Measurements from ENCODE around the gene EPHB1. TPM values are rescaled to one million over a fixed set of nuclear protein-coding genes. Genes with fewer than 3 reads are reported as not detected.

Gene EPHB1
- polyA plus RNA-seq, 1 experiment: 0.11 TPM

- H3K9me3 ChIP-seq (ENCODE audit: control insufficient read depth, insufficient read depth, low read length): no peaks in the 10 kb centered on the region
- no peak overlapping the region for H3K4me3 ChIP-seq (ENCODE audit: low read depth, low read length)
- TF ChIP-seq, protein P1, sequence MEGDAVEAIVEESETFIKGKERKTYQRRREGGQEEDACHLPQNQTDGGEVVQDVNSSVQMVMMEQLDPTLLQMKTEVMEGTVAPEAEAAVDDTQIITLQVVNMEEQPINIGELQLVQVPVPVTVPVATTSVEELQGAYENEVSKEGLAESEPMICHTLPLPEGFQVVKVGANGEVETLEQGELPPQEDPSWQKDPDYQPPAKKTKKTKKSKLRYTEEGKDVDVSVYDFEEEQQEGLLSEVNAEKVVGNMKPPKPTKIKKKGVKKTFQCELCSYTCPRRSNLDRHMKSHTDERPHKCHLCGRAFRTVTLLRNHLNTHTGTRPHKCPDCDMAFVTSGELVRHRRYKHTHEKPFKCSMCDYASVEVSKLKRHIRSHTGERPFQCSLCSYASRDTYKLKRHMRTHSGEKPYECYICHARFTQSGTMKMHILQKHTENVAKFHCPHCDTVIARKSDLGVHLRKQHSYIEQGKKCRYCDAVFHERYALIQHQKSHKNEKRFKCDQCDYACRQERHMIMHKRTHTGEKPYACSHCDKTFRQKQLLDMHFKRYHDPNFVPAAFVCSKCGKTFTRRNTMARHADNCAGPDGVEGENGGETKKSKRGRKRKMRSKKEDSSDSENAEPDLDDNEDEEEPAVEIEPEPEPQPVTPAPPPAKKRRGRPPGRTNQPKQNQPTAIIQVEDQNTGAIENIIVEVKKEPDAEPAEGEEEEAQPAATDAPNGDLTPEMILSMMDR (IDR thresholded peaks at IDR 0.05; ENCODE audit: low read depth, low read length): no peak
- no peaks in the 10 kb centered on the region for H3K27me3 ChIP-seq (ENCODE audit: control insufficient read depth, insufficient read depth, low read length)
- no peak overlapping the region for H3K27ac ChIP-seq (ENCODE audit: low read depth, low read length)
- no peak for DNase-seq (ENCODE audit: low read depth, low spot score)
- POLR2A ChIA-PET: no interaction called here
- CTCF ChIA-PET: interaction anchor here (0.6 kb wide), 1 partner anchor 330 kb away, joined by 3 read pairs; no protein-coding TSS in a partner anchor
Observed at GRCh38 chr3:134922101-134922500, 127.0 kb downstream of the EPHB1 start.

GRCh38 chr3:134922866-134923265 lies 127.8 kb downstream of the EPHB1 start:
- Histone ChIP-seq H3K9me3 (ENCODE audit: control insufficient read depth, insufficient read depth, low read length) (no peaks in the 10 kb centered on the region), H3K4me3 (ENCODE audit: low read depth, low read length) (no peak overlapping the region), H3K27me3 (ENCODE audit: control insufficient read depth, insufficient read depth, low read length) (no peaks in the 10 kb centered on the region), H3K27ac (ENCODE audit: low read depth, low read length) (no peak overlapping the region)
- ChIA-PET CTCF (no interaction called here), POLR2A (no interaction called here)
- no peak for DNase-seq (ENCODE audit: low read depth, low spot score)
- TF ChIP-seq, protein P1 (IDR thresholded peaks at IDR 0.05; ENCODE audit: low read depth, low read length): no peak

DNA sequence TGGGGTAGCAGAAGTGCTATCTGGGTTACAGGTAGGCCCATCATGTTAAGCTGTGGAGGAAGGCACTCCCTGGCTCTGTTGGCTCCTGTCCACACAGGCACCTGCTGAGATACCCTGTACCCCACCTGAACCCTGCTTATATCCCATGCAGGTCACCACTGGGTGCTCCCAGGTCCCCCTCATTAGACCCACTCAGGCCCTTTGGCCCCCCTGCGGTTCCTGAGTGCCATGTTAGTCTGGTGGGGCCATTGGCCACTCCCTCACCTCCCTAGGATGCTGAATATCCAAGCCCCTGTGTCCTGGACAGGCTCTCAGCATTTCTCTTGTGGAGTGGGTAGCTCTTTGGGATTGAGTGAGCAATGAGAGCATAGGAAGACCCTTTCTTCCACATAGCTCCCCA lies 128.2 kb downstream of the EPHB1 start:
- no peak for DNase-seq (ENCODE audit: low read depth, low spot score)
- no peaks in the 10 kb centered on the region for H3K9me3 ChIP-seq (ENCODE audit: control insufficient read depth, insufficient read depth, low read length)
- H3K27ac ChIP-seq (ENCODE audit: low read depth, low read length): no peak overlapping the region
- H3K4me3 ChIP-seq (ENCODE audit: low read depth, low read length): no peak overlapping the region
- TF ChIP-seq, protein P1 (IDR thresholded peaks at IDR 0.05; ENCODE audit: low read depth, low read length): no peak
- CTCF ChIA-PET: no interaction called here
- no peaks in the 10 kb centered on the region for H3K27me3 ChIP-seq (ENCODE audit: control insufficient read depth, insufficient read depth, low read length)
- POLR2A ChIA-PET: no interaction called here

GRCh38 chr3:134927599-134927998 lies 132.5 kb downstream of the EPHB1 start:
- CTCF ChIA-PET: no interaction called here
- Histone ChIP-seq H3K4me3 (ENCODE audit: low read depth, low read length) (no peak overlapping the region), H3K27me3 (ENCODE audit: control insufficient read depth, insufficient read depth, low read length) (no peaks in the 10 kb centered on the region), H3K27ac (ENCODE audit: low read depth, low read length) (no peak overlapping the region), H3K9me3 (ENCODE audit: control insufficient read depth, insufficient read depth, low read length) (no peaks in the 10 kb centered on the region)
- POLR2A ChIA-PET: no interaction called here
- TF ChIP-seq, protein P1 (IDR thresholded peaks at IDR 0.05; ENCODE audit: low read depth, low read length): no peak
- no peak for DNase-seq (ENCODE audit: low read depth, low spot score)

DNA sequence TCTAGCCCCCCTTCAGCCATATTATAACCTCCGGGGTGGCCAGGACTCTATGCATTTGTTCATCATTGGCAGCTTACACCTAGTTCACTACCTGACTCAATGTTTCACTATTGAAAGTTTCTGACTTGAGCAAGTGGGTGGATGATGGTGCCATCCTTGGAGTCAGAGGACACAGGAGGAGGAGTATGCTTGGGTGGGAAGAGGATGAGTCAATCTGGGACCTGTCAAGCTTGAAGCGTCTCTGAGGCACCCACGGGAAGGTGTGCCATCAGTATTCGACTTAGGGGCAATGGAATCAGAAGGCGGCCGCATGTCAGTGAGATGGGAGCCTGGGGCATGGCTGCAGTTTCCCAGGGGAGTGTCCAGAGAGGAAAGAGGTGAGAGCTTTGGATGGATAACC lies 133.3 kb downstream of the EPHB1 start:
- ChIA-PET POLR2A (no interaction called here), CTCF (no interaction called here)
- TF ChIP-seq, protein P1 (IDR thresholded peaks at IDR 0.05; ENCODE audit: low read depth, low read length): no peak
- Histone ChIP-seq H3K27ac (ENCODE audit: low read depth, low read length) (no peak overlapping the region), H3K9me3 (ENCODE audit: control insufficient read depth, insufficient read depth, low read length) (no peaks in the 10 kb centered on the region), H3K4me3 (ENCODE audit: low read depth, low read length) (no peak overlapping the region), H3K27me3 (ENCODE audit: control insufficient read depth, insufficient read depth, low read length) (no peaks in the 10 kb centered on the region)
- DNase-seq (ENCODE audit: low read depth, low spot score): no peak
